ENCODE data around the gene PWWP2B. TPM values are rescaled to one million over a fixed set of nuclear protein-coding genes. Genes with fewer than 3 reads are reported as not detected.

PWWP2B gene
- total and polyA plus RNA-seq, 2 of the 4 experiments (the other 2 are of a cell fraction) = 1.7 to 2.2 TPM

DNA sequence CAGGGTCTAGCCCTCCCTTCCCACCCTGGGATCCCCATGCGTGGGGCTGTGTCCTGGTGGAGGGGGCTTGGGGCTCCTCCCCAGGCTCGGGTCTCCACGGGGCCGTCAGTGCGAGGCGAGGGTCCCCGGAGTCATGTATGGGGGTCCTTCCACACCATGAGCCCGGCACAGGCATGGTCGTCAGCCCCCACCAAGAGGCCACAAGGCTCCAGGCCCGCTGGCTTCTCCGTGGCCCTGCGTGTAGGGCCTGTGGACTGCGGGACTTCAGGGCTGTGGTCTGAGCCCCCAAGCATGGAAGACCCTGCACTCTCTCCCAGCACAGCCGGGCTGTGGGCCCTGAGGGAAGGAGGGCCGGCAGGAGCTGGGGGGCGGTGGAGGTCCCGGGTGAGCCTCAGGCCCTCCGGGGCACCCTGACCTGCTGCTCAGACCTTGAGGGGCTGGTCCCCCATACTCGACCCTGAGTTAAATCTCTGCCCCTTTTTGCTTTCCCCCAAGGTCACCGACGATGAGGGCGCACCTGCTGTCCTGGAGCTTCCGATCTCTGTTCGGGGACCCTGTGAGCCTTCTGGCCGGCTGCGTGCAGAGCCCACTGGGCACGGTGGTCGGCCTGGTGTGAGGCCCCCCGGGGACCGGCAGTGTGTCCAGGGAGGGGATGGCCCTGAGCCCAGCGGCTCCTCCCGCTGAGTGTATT lies 19.7 kb downstream of the PWWP2B start:
- dilution Hi-C loops (cut with HindIII; ENCODE audit: low sequenced_read_pairs, unreplicated experiment) = no loop called here
- intact Hi-C loops (cut with micrococcal nuclease) = no loop called here

More for the DNA sequence above, 19.7 kb downstream of the PWWP2B start:
- DNase-seq = no peak
- ChIA-PET POLR2A (ENCODE audit: unreplicated experiment) (no interaction called here), CTCF (no interaction called here)
- Histone ChIP-seq H3K79me1 (ENCODE audit: low read depth in 1 of 2, low read length in 2 of 2) (peaks cover 0 to 9% of the 10 kb centered on the region in 2 experiments; a peak in 2 of 4 replicates), H3K14ac (replicated peaks; ENCODE audit: low read depth, low read length) (no peak overlapping the region), H4K91ac (ENCODE audit: insufficient read depth, low read depth, low read length) (no peak overlapping the region), H3K9ac (ENCODE audit: low read depth, low read length) (no peak overlapping the region), H3K4me1 (ENCODE audit: control insufficient read depth, insufficient read depth, low read length) (peaks cover 7% of the 10 kb centered on the region), H2AFZ (replicated peaks; ENCODE audit: low read length, poor library complexity) (no peak overlapping the region), H2AK5ac (ENCODE audit: low read depth, low read length) (no peak overlapping the region), H3K56ac (ENCODE audit: extremely low read depth, insufficient read depth, low read length) (no peak overlapping the region), H3K27me3 (ENCODE audit: control insufficient read depth, insufficient read depth, low read length) (no peaks in the 10 kb centered on the region), H3K36me3 (ENCODE audit: control insufficient read depth, insufficient read depth, low read length) (no peaks in the 10 kb centered on the region), H3K27ac (ENCODE audit: insufficient read depth, low read length) (no peak overlapping the region), H2BK5ac (ENCODE audit: low read depth, low read length, poor library complexity, severe bottlenecking) (no peak overlapping the region), H3K4me2 (ENCODE audit: low read depth, low read length) (no peak overlapping the region), H2BK20ac (ENCODE audit: low read depth, low read length) (no peak overlapping the region), H4K5ac (ENCODE audit: low read depth, low read length) (no peak overlapping the region), H2BK15ac (ENCODE audit: low read depth, low read length) (no peak overlapping the region), H3K23ac (ENCODE audit: low read depth, low read length) (no peak overlapping the region), H3K18ac (ENCODE audit: low read depth, low read length) (no peak overlapping the region), H3K4ac (ENCODE audit: low read depth, low read length) (no peak overlapping the region), H3K9me1 (ENCODE audit: insufficient read depth, low read length) (peaks cover 9% of the 10 kb centered on the region), H3K4me3 (ENCODE audit: insufficient read depth, low read depth, low read length) (no peak overlapping the region), H4K8ac (ENCODE audit: low read depth in 2 of 2, low read length in 2 of 2) (no peak overlapping the region), H3K9me3 (ENCODE audit: control insufficient read depth, insufficient read depth, low read length) (no peaks in the 10 kb centered on the region), H2AK9ac (replicated peaks; ENCODE audit: low read depth, low read length, poor library complexity) (no peak overlapping the region), H2BK120ac (ENCODE audit: low read depth, low read length) (no peak overlapping the region), H4K20me1 (ENCODE audit: insufficient read depth, low read length) (peaks cover 11% of the 10 kb centered on the region)
- TF ChIP-seq, protein P1, sequence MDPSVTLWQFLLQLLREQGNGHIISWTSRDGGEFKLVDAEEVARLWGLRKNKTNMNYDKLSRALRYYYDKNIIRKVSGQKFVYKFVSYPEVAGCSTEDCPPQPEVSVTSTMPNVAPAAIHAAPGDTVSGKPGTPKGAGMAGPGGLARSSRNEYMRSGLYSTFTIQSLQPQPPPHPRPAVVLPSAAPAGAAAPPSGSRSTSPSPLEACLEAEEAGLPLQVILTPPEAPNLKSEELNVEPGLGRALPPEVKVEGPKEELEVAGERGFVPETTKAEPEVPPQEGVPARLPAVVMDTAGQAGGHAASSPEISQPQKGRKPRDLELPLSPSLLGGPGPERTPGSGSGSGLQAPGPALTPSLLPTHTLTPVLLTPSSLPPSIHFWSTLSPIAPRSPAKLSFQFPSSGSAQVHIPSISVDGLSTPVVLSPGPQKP (IDR thresholded peaks at IDR 0.05; ENCODE audit: borderline replicate concordance, low read depth, low read length) = no peak
- TF ChIP-seq RAD21 (IDR thresholded peaks at IDR 0.05; ENCODE audit: low read length) (no peak), MAZ (IDR thresholded peaks at IDR 0.05; ENCODE audit: borderline replicate concordance, low read depth, low read length) (no peak), CHD1 (IDR thresholded peaks at IDR 0.05; ENCODE audit: low read depth, low read length) (no peak), FOS (IDR thresholded peaks at IDR 0.05; ENCODE audit: low read depth, low read length) (no peak), RFX5 (IDR thresholded peaks at IDR 0.05; ENCODE audit: low read depth, low read length) (no peak), SMC3 (IDR thresholded peaks at IDR 0.05; ENCODE audit: low read depth, low read length) (no peak), CEBPB (IDR thresholded peaks at IDR 0.05; ENCODE audit: low read depth, low read length) (no peak), POLR2A (IDR thresholded peaks at IDR 0.05; ENCODE audit: low read depth, low read length) (no peak), MAFK (IDR thresholded peaks at IDR 0.05; ENCODE audit: low read depth, low read length) (no peak), MXI1 (IDR thresholded peaks at IDR 0.05; ENCODE audit: borderline replicate concordance, low read depth, low read length) (no peak), BHLHE40 (IDR thresholded peaks at IDR 0.05; ENCODE audit: low read depth, low read length) (no peak), NFE2L2 (IDR thresholded peaks at IDR 0.05; ENCODE audit: low read depth, low read length) (no peak)
- TF ChIP-seq, protein P2, sequence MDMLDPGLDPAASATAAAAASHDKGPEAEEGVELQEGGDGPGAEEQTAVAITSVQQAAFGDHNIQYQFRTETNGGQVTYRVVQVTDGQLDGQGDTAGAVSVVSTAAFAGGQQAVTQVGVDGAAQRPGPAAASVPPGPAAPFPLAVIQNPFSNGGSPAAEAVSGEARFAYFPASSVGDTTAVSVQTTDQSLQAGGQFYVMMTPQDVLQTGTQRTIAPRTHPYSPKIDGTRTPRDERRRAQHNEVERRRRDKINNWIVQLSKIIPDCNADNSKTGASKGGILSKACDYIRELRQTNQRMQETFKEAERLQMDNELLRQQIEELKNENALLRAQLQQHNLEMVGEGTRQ (IDR thresholded peaks at IDR 0.05; ENCODE audit: low read depth, low read length) = no peak
- BruUV-seq (replicated peaks) = no TSS peak
- in situ Hi-C loops (cut with MboI; ENCODE audit: low sequenced_read_pairs) = no loop called here
- no peak for ATAC-seq (ENCODE audit: low read depth)
- 91% methylated on average over 12 of the region's 32 CpGs; no CpG with 5 or more reads in 1 of the 2 experiments for WGBS, 2 experiments (ENCODE audit: extremely low coverage in 2 of 2, insufficient read length in 1 of 2)

Measured in IMR-90 (cell line).